BLaER1 treated with 17β-estradiol and CSF1 and Interleukin-3, amounts not matched to agents 10 nM and 100 nM (cell line): ENCODE data around the gene IQSEC3.

Experiments
- H3K27ac ChIP-seq, 11 experiments: shearing (Covaris generic); formaldehyde crosslinking; 2 replicates each; pipeline ENCODE4 v1.8.1; 2022
- H3K27me3 ChIP-seq, 11 experiments: shearing (Covaris generic); formaldehyde crosslinking; 2 replicates each; pipeline ENCODE4 v1.8.1; 2022
- H3K36me3 ChIP-seq, 11 experiments: shearing (Covaris generic); formaldehyde crosslinking; 2 replicates each; pipeline ENCODE4 v1.8.1; 2022
- H3K4me1 ChIP-seq, 10 experiments: shearing (Covaris generic); formaldehyde crosslinking; 2 replicates each; pipeline ENCODE4 v1.8.1; 2022
- H3K4me2 ChIP-seq, 11 experiments: shearing (Covaris generic); formaldehyde crosslinking; 2 replicates each; pipeline ENCODE4 v1.8.1; 2022
- H3K4me3 ChIP-seq, 10 experiments: shearing (Covaris generic); formaldehyde crosslinking; 2 replicates each; pipeline ENCODE4 v1.8.1; 2022
- H3K9ac ChIP-seq, 11 experiments: shearing (Covaris generic); formaldehyde crosslinking; 2 replicates each; pipeline ENCODE4 v1.8.1; 2022
- H3K9me3 ChIP-seq, 11 experiments: shearing (Covaris generic); formaldehyde crosslinking; replicated peaks in 1 of 11; 2 replicates each; pipeline ENCODE4 v1.8.1; 2022
- H4K20me1 ChIP-seq, 11 experiments: shearing (Covaris generic); formaldehyde crosslinking; 2 replicates each; pipeline ENCODE4 v1.8.1; 2022
- Cebpa-rat ChIP-seq, 11 experiments: shearing (Covaris generic); IDR thresholded peaks; 2 replicates each; pipeline ENCODE4 v1.8.1; 2022

The IQSEC3 gene

GRCh38 chr12:117816-118345 lies 51.3 kb downstream of the IQSEC3 start:
- H3K27ac ChIP-seq = no peak overlapping the region
- peaks cover 0 to 8% (median 6%) of the 10 kb centered on the region in 10 experiments; a peak in 13 of 20 replicates for H3K4me1 ChIP-seq
- H3K4me2 ChIP-seq = no peak overlapping the region
- H3K9ac ChIP-seq = no peak overlapping the region
- no peaks in the 10 kb centered on the region for H3K9me3 ChIP-seq
- H3K36me3 ChIP-seq = no peaks in the 10 kb centered on the region
- no peaks in the 10 kb centered on the region; a peak in 2 of 22 replicates for H4K20me1 ChIP-seq
- no peak overlapping the region for H3K4me3 ChIP-seq
- no peak for TF ChIP-seq Cebpa-rat (IDR thresholded peaks at IDR 0.05)
- H3K27me3 ChIP-seq = no peaks in the 10 kb centered on the region

- TF ChIP-seq Cebpa-rat (IDR thresholded peaks at IDR 0.05) = no peak
- Histone ChIP-seq H4K20me1 (no peaks in the 10 kb centered on the region; a peak in 2 of 22 replicates), H3K27me3 (no peaks in the 10 kb centered on the region), H3K4me2 (no peak overlapping the region), H3K9ac (no peak overlapping the region), H3K4me1 (peaks cover 0 to 8% (median 6%) of the 10 kb centered on the region in 10 experiments; a peak in 11 of 20 replicates), H3K9me3 (no peaks in the 10 kb centered on the region), H3K4me3 (no peak overlapping the region), H3K36me3 (no peaks in the 10 kb centered on the region), H3K27ac (no peak overlapping the region)
Observed at GRCh38 chr12:118591-118990, 52.0 kb downstream of the IQSEC3 start.

GRCh38 chr12:120951-121350 lies 54.4 kb downstream of the IQSEC3 start:
- Histone ChIP-seq H3K4me2 (no peak overlapping the region), H3K36me3 (no peaks in the 10 kb centered on the region), H3K27me3 (no peaks in the 10 kb centered on the region), H4K20me1 (no peaks in the 10 kb centered on the region; a peak in 2 of 22 replicates), H3K4me3 (no peak overlapping the region), H3K9me3 (no peaks in the 10 kb centered on the region), H3K4me1 (no peaks in the 10 kb centered on the region), H3K27ac (no peak overlapping the region), H3K9ac (no peak overlapping the region)
- TF ChIP-seq Cebpa-rat (IDR thresholded peaks at IDR 0.05) = no peak

- no peaks in the 10 kb centered on the region for H3K36me3 ChIP-seq
- no peak overlapping the region for H3K27ac ChIP-seq
- H3K4me2 ChIP-seq = no peak overlapping the region
- H3K9ac ChIP-seq = no peak overlapping the region
- H4K20me1 ChIP-seq = no peaks in the 10 kb centered on the region; a peak in 2 of 22 replicates
- H3K4me3 ChIP-seq = no peak overlapping the region
- H3K9me3 ChIP-seq = no peaks in the 10 kb centered on the region
- no peaks in the 10 kb centered on the region for H3K27me3 ChIP-seq
- no peak for TF ChIP-seq Cebpa-rat (IDR thresholded peaks at IDR 0.05)
- no peaks in the 10 kb centered on the region for H3K4me1 ChIP-seq
Observed at GRCh38 chr12:121647-122046, 55.1 kb downstream of the IQSEC3 start.

GRCh38 chr12:125075-125474 lies 58.5 kb downstream of the IQSEC3 start:
- H3K4me2 ChIP-seq = no peak overlapping the region
- H3K4me1 ChIP-seq = peaks cover 0 to 12% (median 6%) of the 10 kb centered on the region in 10 experiments; a peak in 9 of 20 replicates
- H3K27ac ChIP-seq = no peak overlapping the region
- H3K9ac ChIP-seq = no peak overlapping the region
- no peak overlapping the region for H3K4me3 ChIP-seq
- no peak for TF ChIP-seq Cebpa-rat (IDR thresholded peaks at IDR 0.05)
- no peaks in the 10 kb centered on the region for H3K27me3 ChIP-seq
- H3K36me3 ChIP-seq = no peaks in the 10 kb centered on the region
- H3K9me3 ChIP-seq = no peaks in the 10 kb centered on the region
- H4K20me1 ChIP-seq = no peaks in the 10 kb centered on the region; a peak in 1 of 22 replicates

GRCh38 chr12:125566-125965 lies 59.0 kb downstream of the IQSEC3 start:
- no peak overlapping the region for H3K4me3 ChIP-seq
- H3K36me3 ChIP-seq = no peaks in the 10 kb centered on the region

GRCh38 chr12:128079-128478 lies 61.5 kb downstream of the IQSEC3 start:
- Histone ChIP-seq H3K27ac (no peak overlapping the region), H3K4me3 (no peak overlapping the region), H3K9ac (no peak overlapping the region), H3K36me3 (no peaks in the 10 kb centered on the region), H3K9me3 (no peaks in the 10 kb centered on the region), H4K20me1 (no peaks in the 10 kb centered on the region), H3K4me2 (peak overlapping the region in 5 of 11 experiments; percentile 10 to 61 (median 51); a peak in 9 of 22 replicates), H3K27me3 (no peaks in the 10 kb centered on the region), H3K4me1 (peaks cover 0 to 12% (median 6%) of the 10 kb centered on the region in 10 experiments; a peak in 9 of 20 replicates)
- TF ChIP-seq Cebpa-rat (IDR thresholded peaks at IDR 0.05) = no peak

More at GRCh38 chr12:125566-125965, 59.0 kb downstream of the IQSEC3 start:
- H3K4me1 ChIP-seq = peaks cover 0 to 12% (median 6%) of the 10 kb centered on the region in 10 experiments; a peak in 9 of 20 replicates
- H3K9ac ChIP-seq = no peak overlapping the region
- no peaks in the 10 kb centered on the region for H3K9me3 ChIP-seq
- H3K4me2 ChIP-seq = no peak overlapping the region
- no peaks in the 10 kb centered on the region for H3K27me3 ChIP-seq
- no peak overlapping the region for H3K27ac ChIP-seq
- TF ChIP-seq Cebpa-rat (IDR thresholded peaks at IDR 0.05) = no peak
- H4K20me1 ChIP-seq = no peaks in the 10 kb centered on the region; a peak in 1 of 22 replicates

GRCh38 chr12:129001-129400 lies 62.4 kb downstream of the IQSEC3 start:
- Histone ChIP-seq H3K9me3 (no peaks in the 10 kb centered on the region), H3K4me1 (peaks cover 0 to 12% (median 6%) of the 10 kb centered on the region in 10 experiments; a peak in 9 of 20 replicates), H3K9ac (no peak overlapping the region), H3K4me3 (no peak overlapping the region), H3K27me3 (no peaks in the 10 kb centered on the region), H3K36me3 (no peaks in the 10 kb centered on the region), H4K20me1 (no peaks in the 10 kb centered on the region), H3K4me2 (no peak overlapping the region), H3K27ac (no peak overlapping the region)
- no peak for TF ChIP-seq Cebpa-rat (IDR thresholded peaks at IDR 0.05)

GRCh38 chr12:130519-130918 lies 64.0 kb downstream of the IQSEC3 start:
- no peak for TF ChIP-seq Cebpa-rat (IDR thresholded peaks at IDR 0.05)
- no peaks in the 10 kb centered on the region for H4K20me1 ChIP-seq
- no peaks in the 10 kb centered on the region for H3K27me3 ChIP-seq
- H3K4me1 ChIP-seq = peaks cover 0 to 12% (median 6%) of the 10 kb centered on the region in 10 experiments; a peak in 9 of 20 replicates
- no peak overlapping the region for H3K27ac ChIP-seq
- no peaks in the 10 kb centered on the region for H3K9me3 ChIP-seq
- no peak overlapping the region for H3K4me2 ChIP-seq
- no peak overlapping the region for H3K9ac ChIP-seq
- H3K4me3 ChIP-seq = no peak overlapping the region
- no peaks in the 10 kb centered on the region for H3K36me3 ChIP-seq

GRCh38 chr12:131008-131407 lies 64.4 kb downstream of the IQSEC3 start:
- no peaks in the 10 kb centered on the region for H4K20me1 ChIP-seq
- H3K4me3 ChIP-seq = no peak overlapping the region
- H3K9ac ChIP-seq = no peak overlapping the region
- no peak overlapping the region for H3K27ac ChIP-seq
- H3K36me3 ChIP-seq = no peaks in the 10 kb centered on the region
- H3K4me2 ChIP-seq = no peak overlapping the region
- H3K9me3 ChIP-seq = no peaks in the 10 kb centered on the region
- no peak for TF ChIP-seq Cebpa-rat (IDR thresholded peaks at IDR 0.05)
- peaks cover 0 to 12% (median 6%) of the 10 kb centered on the region in 10 experiments; a peak in 9 of 20 replicates for H3K4me1 ChIP-seq
- H3K27me3 ChIP-seq = no peaks in the 10 kb centered on the region
